GM21786 (cell line): ENCODE measurements around the gene ZFAND6.
"Not testable (repeated sequence)": the region's sequence is repeated elsewhere in the genome, so short reads cannot be mapped to it uniquely, and the experiment has no call there.

Experiments used
- ATAC-seq: cut with Tn5 transposase; IDR thresholded peaks from one replicate; pipeline ENCODE4 v1.9.1; 2021; ENCODE audit not compliant: unreplicated experiment

ZFAND6 gene

GRCh38 chr15:80141916-80142598 is 82.6 kb downstream of the ZFAND6 start:
- ATAC-seq: no peak

GRCh38 chr15:80142646-80143045 is 83.2 kb downstream of the ZFAND6 start:
- no peak for ATAC-seq

GRCh38 chr15:80151148-80151547 is 91.7 kb downstream of the ZFAND6 start:
- ATAC-seq: no peak

- no peak for ATAC-seq
Observed at GRCh38 chr15:80151576-80151975, 92.1 kb downstream of the ZFAND6 start.

- ATAC-seq: peak; percentile 36
Observed at GRCh38 chr15:80152180-80152895, 92.9 kb downstream of the ZFAND6 start.

- ATAC-seq: peak; percentile 54
Observed at GRCh38 chr15:80152896-80153876, 93.7 kb downstream of the ZFAND6 start, which contains the start of gene FAH. FAH (plus strand) TSS chr15:80152999; CDS start chr15:80153055, 56 bp downstream.

- ATAC-seq: no peak
Observed at GRCh38 chr15:80153900-80154299, 94.4 kb downstream of the ZFAND6 start.

- no peak for ATAC-seq
Observed at GRCh38 chr15:80154336-80154735, 94.9 kb downstream of the ZFAND6 start.

- no peak for ATAC-seq
Observed at GRCh38 chr15:80155001-80155377, 95.5 kb downstream of the ZFAND6 start.

GRCh38 chr15:80155378-80156175 is 96.1 kb downstream of the ZFAND6 start:
- ATAC-seq: not testable (repeated sequence)

GRCh38 chr15:80156176-80156720 is 96.8 kb downstream of the ZFAND6 start:
- no peak for ATAC-seq

- ATAC-seq: no peak
Observed at GRCh38 chr15:80157215-80157614, 97.7 kb downstream of the ZFAND6 start.

GRCh38 chr15:80159301-80159700 is 99.8 kb downstream of the ZFAND6 start:
- ATAC-seq: no peak

- ATAC-seq: no peak
Observed at GRCh38 chr15:80159811-80160569, 100.5 kb downstream of the ZFAND6 start.

- peak; percentile 90 for ATAC-seq
Observed at GRCh38 chr15:80160570-80161156, 101.2 kb downstream of the ZFAND6 start.

GRCh38 chr15:80161468-80162016 is 102.1 kb downstream of the ZFAND6 start:
- ATAC-seq: no peak

GRCh38 chr15:80162059-80162554 is 102.6 kb downstream of the ZFAND6 start:
- ATAC-seq: no peak

- ATAC-seq: no peak
Observed at GRCh38 chr15:80163217-80163616, 103.7 kb downstream of the ZFAND6 start.

- no peak for ATAC-seq
Observed at GRCh38 chr15:80163897-80164296, 104.4 kb downstream of the ZFAND6 start.
